Suprapubic skin (tissue), 4 donors: ENCODE results near the gene TBC1D1. TPM values are rescaled to one million over a fixed set of nuclear protein-coding genes. Genes with fewer than 3 reads are reported as not detected.
A peak's percentile ranks its signal among the peaks of the same experiment; 100 is the strongest.

Experiments
- DNase-seq, 2 donors: peaks; one replicate each; pipeline ENCODE4 v3.0.0-alpha.2; 2019; ENCODE audit warnings: low spot score in 2 of 2
- H3K27ac ChIP-seq: fragments of 200-600 bp; sonication (generic); one replicate; pipeline ENCODE4 v1.5.1; 2019
- H3K27me3 ChIP-seq: fragments of 200-600 bp; sonication (generic); one replicate; pipeline ENCODE4 v1.5.1; 2019
- H3K36me3 ChIP-seq: fragments of 200-600 bp; sonication (generic); one replicate; pipeline ENCODE4 v1.5.1; 2019
- H3K4me1 ChIP-seq: fragments of 200-600 bp; sonication (generic); one replicate; pipeline ENCODE4 v1.5.1; 2019
- H3K4me3 ChIP-seq: fragments of 200-600 bp; sonication (generic); one replicate; pipeline ENCODE4 v1.5.1; 2019; ENCODE audit warnings: mild to moderate bottlenecking
- H3K9me3 ChIP-seq: fragments of 200-600 bp; sonication (generic); one replicate; pipeline ENCODE4 v1.5.1; 2019
- EP300 ChIP-seq: sonication (generic); formaldehyde crosslinking; IDR thresholded peaks from one replicate; pipeline ENCODE4 v1.6.1; 2017; ENCODE audit warnings: antibody characterized with exemption
- POLR2A ChIP-seq, 2 donors: fragments of 450-650 bp; IDR thresholded peaks; one replicate each; pipeline ENCODE4 v1.6.1; 2017; ENCODE audit warnings: antibody characterized with exemption in 2 of 2, mild to moderate bottlenecking in 2 of 2, moderate library complexity in 2 of 2
- POLR2AphosphoS5 ChIP-seq, 3 donors: sonication (generic); formaldehyde crosslinking; IDR thresholded peaks; one replicate each; pipeline ENCODE4 v1.6.1; 2017; ENCODE audit warnings: antibody characterized with exemption in 3 of 3
- WGBS: methylation state at CpG from one replicate; pipeline ENCODE4 v1.1.5; 2018; 5-methylcytosine and 5-hydroxymethylcytosine counted together
- total RNA-seq, 4 donors: library from RNA; depleted of rRNA; stranded (reverse); fragments of >200 nt; gene quantifications; one replicate each; pipeline ENCODE4 v1.1.0, GENCODE V29; 2016
- TF ChIP-seq, protein P1 (sequence below), 2 donors: fragments of 200-600 bp in 1 of 2; fragments of 450-650 bp in 1 of 2; sonication (generic) in 1 of 2; IDR thresholded peaks; one replicate each; pipeline ENCODE4 v1.5.1; 2016 to 2019; ENCODE audit warnings: antibody characterized with exemption in 2 of 2, mild to moderate bottlenecking in 1 of 2, moderate library complexity in 1 of 2

TBC1D1 gene
- total RNA-seq, 4 donors from 2014 or later: 16.3 to 32.0 (median 22.2) TPM

GRCh38 chr4:38076153-38076669 is 185.3 kb downstream of the TBC1D1 start:
- Histone ChIP-seq H3K27ac (peak overlapping the region; percentile 45), H3K4me3 (no peak overlapping the region), H3K27me3 (no peaks in the 10 kb centered on the region), H3K9me3 (no peaks in the 10 kb centered on the region), H3K4me1 (peaks cover 36% of the 10 kb centered on the region), H3K36me3 (no peaks in the 10 kb centered on the region)
- WGBS: 95% methylated on average over 6 of the region's 6 CpGs
- TF ChIP-seq EP300 (no peak), POLR2AphosphoS5 (IDR thresholded peaks at IDR 0.05) (no peak), POLR2A (IDR thresholded peaks at IDR 0.05) (no peak)
- TF ChIP-seq, protein P1, sequence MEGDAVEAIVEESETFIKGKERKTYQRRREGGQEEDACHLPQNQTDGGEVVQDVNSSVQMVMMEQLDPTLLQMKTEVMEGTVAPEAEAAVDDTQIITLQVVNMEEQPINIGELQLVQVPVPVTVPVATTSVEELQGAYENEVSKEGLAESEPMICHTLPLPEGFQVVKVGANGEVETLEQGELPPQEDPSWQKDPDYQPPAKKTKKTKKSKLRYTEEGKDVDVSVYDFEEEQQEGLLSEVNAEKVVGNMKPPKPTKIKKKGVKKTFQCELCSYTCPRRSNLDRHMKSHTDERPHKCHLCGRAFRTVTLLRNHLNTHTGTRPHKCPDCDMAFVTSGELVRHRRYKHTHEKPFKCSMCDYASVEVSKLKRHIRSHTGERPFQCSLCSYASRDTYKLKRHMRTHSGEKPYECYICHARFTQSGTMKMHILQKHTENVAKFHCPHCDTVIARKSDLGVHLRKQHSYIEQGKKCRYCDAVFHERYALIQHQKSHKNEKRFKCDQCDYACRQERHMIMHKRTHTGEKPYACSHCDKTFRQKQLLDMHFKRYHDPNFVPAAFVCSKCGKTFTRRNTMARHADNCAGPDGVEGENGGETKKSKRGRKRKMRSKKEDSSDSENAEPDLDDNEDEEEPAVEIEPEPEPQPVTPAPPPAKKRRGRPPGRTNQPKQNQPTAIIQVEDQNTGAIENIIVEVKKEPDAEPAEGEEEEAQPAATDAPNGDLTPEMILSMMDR (IDR thresholded peaks at IDR 0.05): no peak
- DNase-seq: no peak

GRCh38 chr4:38077791-38078489 is 187.1 kb downstream of the TBC1D1 start:
- no peaks in the 10 kb centered on the region for H3K9me3 ChIP-seq
- H3K27me3 ChIP-seq: no peaks in the 10 kb centered on the region
- H3K36me3 ChIP-seq: no peaks in the 10 kb centered on the region
- no peak overlapping the region for H3K27ac ChIP-seq
- DNase-seq: no peak
- 85% methylated on average over 12 of the region's 12 CpGs for WGBS
- peaks cover 32% of the 10 kb centered on the region for H3K4me1 ChIP-seq
- no peak for TF ChIP-seq EP300
- TF ChIP-seq, protein P1 (IDR thresholded peaks at IDR 0.05): no peak
- H3K4me3 ChIP-seq: no peak overlapping the region

DNA sequence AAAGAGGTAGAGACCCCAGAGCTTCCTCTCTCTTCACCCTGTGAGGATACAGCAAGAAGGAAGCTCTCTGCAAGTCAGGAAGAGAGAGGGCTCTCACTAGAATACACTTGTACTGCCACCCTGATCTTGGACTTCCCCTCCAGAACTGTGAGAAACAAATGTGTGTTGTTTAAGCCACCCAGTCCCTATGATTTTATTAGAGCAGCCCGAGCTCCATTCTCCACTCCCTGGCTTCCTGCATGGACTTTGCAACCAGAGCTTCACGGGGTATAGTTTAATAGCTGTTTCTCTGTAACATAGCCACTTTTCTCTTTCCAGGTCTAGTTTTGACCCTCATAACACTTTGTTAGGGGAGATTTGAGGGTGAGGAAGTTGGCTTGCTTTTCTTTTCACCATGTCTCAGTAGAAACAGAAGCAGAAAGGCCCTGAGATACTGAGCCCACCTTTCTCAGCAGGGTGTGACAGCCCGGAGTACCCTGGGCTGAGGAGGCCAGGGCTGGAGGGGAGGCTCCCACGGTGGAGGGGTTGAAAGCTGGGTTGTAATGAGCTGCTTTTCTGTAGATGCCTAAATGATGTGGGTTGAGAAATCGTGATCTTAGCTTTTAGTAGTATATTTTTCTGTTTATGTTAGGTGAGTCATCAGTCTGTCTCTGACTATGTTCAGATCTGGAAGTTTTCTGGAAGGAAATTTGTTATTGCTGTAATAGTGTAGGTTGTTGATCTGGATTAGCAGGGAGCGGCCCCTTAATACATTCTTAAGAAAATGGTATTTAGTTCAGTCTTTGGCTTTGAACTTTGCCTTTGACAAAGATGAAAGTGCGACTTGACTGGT is 187.9 kb downstream of the TBC1D1 start:
- no peak for TF ChIP-seq POLR2AphosphoS5 (IDR thresholded peaks at IDR 0.05)
- no peak for TF ChIP-seq POLR2A (IDR thresholded peaks at IDR 0.05)
- no peak for TF ChIP-seq EP300
- TF ChIP-seq, protein P1 (IDR thresholded peaks at IDR 0.05): no peak
- DNase-seq: no peak
- no peaks in the 10 kb centered on the region for H3K27me3 ChIP-seq
- H3K4me3 ChIP-seq: no peak overlapping the region
- peaks cover 32% of the 10 kb centered on the region for H3K4me1 ChIP-seq
- H3K36me3 ChIP-seq: no peaks in the 10 kb centered on the region
- no peaks in the 10 kb centered on the region for H3K9me3 ChIP-seq
- H3K27ac ChIP-seq: peak overlapping the region; percentile 16
- 47% methylated on average over 7 of the region's 7 CpGs for WGBS

DNA sequence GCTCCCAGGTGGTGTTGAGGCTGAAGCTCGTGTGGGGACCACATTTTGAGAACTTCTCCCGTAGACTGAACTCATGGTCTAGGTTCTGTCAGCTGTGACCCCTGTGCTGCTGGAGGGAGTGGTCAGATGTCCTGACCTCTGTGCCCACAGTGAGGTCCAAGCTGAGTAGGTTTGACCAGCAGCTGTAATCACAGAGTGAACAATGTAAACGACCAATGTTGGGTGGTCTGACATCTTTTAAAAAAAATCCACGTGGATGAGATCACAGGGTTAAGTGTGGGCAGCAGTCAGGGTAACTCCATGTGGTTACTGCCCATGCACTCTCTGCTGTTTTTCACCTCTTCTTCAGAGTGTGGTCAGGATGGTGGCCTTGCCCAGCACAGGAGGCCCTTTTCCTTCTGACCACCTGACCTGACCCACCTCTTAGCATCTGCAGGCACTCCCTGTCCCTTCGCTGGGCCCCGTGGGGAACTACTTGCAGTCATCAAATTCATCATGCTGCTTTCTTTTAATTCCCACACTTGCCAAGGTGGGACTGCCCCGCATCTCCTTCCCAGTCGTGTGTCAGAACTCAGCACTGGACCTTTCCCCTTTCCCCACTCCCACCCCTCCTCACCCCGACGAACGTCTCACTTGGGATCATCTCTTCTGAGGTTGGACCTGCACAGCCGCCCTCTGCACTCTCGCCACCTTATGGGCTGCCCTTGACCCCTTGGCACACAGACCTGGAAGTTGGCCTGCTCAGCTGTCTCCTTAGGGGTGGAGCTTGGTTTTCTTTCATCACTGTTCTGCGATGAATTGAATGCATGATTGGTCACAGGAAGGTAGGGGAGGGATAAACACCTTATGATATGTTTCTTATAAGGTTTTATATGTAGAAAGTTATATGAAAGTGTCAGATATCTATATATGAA is 189.4 kb downstream of the TBC1D1 start:
- Histone ChIP-seq H3K27ac (no peak overlapping the region), H3K36me3 (no peaks in the 10 kb centered on the region), H3K4me1 (peaks cover 28% of the 10 kb centered on the region), H3K9me3 (no peaks in the 10 kb centered on the region), H3K27me3 (no peaks in the 10 kb centered on the region), H3K4me3 (no peak overlapping the region)
- DNase-seq: no peak
- TF ChIP-seq, protein P1 (IDR thresholded peaks at IDR 0.05): no peak
- TF ChIP-seq EP300: no peak
- TF ChIP-seq POLR2A (IDR thresholded peaks at IDR 0.05): no peak
- TF ChIP-seq POLR2AphosphoS5 (IDR thresholded peaks at IDR 0.05): no peak
- whole genome bisulfite sequencing: 90% methylated on average over 14 of the region's 14 CpGs
